Stimulated activated naive CD4-positive, alpha-beta T cell treated with Interleukin-2 at 50 U/mL for 16 hours (primary cell): ENCODE results near the gene PLS1.

Experiments used
- DNase-seq: peaks from one replicate; lab custom pipeline; 2025; lab: John Stamatoyannopoulos, UW

PLS1 gene

GRCh38 chr3:142641504-142641903, 45.3 kb downstream of the PLS1 start:
- no peak for DNase-seq

DNA sequence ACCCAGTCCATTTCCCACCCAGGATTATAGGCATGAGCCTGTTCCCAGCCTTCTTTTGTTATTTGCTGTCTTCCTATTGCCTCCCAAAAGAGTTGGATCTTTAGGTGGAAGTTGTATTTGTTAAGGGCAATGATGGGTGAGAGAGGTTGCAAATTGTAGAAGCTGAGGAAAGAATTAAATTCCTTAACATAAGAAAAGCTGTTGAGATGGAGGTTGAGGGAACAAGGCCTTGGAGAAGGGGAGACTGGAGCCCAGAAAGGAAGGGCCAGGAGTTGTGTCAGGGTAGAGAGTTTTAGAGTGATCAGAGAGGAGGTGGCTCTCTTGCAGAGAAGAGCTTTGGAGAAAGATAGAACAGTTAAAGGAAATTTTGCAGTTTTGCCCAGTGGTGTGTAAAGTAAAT, 46.8 kb downstream of the PLS1 start:
- no peak for DNase-seq

GRCh38 chr3:142644502-142644901, 48.3 kb downstream of the PLS1 start:
- no peak for DNase-seq

GRCh38 chr3:142645236-142645793, 49.1 kb downstream of the PLS1 start:
- DNase-seq: no peak

DNA sequence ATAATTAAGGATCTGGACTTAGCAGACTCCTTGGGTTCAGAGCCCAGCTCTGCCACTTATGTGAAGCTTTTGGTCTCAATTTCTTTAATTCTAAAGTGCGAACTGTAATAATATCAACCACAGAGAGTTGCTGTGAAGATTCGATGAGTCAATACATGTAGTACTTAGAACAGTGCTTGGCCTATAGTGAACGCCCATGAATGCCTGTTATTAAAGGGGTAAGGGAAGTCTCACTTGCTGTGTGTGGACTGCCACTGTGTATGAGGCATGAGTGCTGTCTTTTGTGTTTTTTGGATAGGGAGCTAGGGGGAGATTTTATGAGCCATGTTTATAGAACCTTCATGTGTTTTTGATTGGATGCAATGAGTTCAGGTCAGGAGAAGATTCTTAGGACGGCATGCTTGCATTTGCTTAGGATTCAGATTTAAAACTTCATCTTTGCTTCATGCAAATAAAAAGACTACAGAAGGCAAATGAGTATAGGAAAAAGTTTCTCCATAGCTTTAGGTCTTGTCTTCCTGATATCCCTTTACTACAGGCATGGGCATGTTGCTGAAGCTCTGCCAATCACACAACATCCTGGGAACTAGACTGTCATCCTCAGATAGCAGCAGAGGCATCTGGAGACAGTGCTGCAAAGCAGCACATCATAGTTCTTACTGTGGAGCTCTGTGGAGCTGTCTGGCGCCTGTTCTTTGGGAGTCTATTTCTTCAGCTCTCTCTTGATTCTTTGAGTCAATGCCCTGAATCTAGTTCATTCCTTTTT, 50.0 kb downstream of the PLS1 start:
- no peak for DNase-seq

DNA sequence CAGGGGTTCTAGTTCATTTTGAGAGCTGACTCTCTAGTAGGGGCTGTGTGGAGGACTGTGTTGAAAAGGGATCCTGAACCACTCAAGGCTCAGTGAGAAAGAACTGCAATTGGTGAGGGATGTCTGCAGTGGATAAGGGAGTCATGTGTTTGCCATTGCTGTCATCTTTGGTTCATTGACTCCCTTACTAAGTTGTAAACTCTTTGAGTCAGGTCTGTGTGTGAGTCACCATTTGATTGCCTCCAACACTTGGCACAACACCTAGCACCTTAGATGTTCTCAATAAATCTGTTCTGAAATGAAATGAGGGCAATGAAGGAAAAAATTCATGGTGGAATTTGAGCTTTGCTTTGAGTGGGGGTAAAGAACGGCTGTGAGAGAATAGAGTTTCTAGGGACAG, 51.7 kb downstream of the PLS1 start:
- DNase-seq: no peak

GRCh38 chr3:142648950-142649349, 52.8 kb downstream of the PLS1 start:
- DNase-seq: no peak

DNA sequence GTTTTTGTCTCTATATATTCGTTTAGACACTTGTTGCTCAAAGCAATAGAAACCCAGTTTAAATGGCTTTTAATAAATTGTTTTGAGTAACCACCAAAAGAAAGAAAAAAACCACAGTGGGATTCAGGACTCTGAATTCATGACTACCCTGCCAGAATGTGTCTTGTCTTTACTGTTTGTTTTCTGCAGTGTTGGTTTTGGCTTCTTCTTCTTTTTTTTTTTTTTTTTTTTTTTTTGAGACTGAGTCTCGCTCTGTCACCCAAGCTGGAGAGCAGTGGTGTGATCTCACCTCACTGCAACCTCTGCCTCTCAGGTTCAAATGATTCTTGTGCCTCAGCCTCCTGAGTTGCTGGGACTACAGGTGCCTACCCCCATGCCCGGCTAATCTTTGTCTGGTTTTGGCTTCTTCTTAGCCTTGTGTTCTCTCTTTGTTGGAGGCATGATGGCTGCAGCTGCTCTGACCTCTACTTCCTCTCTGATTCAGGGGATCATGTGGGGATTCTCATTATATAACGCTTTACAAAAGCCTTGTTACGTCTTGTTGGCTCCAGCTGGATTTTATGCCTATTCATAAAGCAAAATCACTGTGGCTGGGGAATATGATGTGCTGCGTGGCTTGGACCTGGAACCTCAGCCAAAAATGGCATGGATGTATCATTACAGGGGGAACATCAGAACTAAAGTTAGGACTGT, 54.0 kb downstream of the PLS1 start:
- DNase-seq: no peak

GRCh38 chr3:142651711-142652110, 55.5 kb downstream of the PLS1 start:
- DNase-seq: no peak

DNA sequence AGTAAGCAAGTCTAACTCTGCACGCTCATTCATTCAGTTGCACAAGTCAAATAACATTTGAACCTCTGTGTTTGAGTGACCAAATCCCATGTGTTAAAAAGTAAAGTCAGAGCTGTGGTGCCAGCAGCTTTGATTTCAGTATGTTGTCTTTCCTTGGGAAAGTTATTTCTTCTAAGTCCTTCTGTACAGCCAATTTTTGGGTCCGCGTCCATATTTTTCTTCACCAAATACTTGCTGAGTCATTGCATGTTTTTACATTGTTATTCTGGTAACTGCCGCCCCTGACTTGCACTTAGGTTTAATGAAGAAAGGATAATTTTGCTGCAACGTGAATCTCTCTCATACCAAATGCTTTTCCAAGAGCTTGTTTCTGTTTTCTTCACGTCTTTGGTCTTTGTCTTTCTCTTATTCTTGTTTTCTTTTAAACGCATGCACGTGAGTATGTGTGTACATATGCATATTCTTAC, 56.7 kb downstream of the PLS1 start:
- no peak for DNase-seq

DNA sequence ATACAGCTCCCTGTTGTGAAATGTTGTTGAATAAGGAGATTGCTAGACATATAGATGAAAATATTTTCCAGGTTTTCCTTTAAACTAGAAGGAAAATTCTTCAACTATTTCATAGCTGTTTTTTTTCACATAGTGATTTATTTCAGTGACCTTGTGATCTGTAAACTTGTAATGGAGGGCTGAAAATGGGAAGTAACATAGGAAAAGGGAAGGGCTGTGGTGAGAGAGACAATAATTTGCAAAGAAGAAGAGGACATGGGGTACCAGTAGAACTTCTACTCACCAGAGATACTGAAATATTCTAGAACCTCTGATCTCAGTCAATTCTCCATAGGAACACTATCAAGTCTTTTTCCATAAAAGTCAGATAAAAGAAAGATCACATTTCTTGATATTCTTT, 60.4 kb downstream of the PLS1 start:
- DNase-seq: no peak

DNA sequence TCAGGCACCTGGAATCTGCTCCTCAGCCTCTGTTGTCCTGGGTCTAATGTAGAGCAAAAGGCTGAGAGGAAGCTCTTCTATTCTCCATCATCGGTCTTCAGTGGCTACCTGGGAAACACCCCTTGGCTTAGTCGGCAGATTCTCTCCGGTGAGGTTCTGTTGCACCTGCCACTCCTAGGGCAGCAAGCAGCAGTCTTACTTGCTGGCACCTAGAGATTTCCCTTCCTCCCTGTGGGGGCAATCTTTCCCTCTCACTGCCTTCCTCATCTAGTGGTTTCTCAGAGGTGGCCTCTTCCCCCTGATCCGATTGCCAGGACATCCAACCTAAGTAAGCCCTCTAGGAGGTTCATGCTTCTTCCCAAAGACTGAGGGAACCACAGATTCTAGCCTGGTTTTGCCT, 60.8 kb downstream of the PLS1 start:
- DNase-seq: no peak

DNA sequence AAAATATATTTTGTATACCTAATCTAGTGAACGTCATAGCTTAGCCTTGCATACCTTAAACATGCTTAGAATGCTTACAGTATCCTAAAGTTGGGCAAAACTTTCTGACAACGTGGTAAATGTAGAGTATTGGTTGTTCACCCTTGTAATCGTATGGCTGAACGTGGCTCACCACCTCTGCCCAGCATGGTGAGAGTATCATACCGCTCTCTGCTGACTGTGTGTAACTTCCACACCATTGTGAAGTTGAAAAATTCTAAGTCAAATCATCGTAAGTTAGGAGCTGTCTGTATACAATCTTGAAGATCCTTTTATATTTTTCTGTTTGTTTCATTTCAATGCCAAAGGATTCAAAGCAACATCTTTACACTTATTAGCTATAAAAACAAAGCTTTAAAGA, 64.2 kb downstream of the PLS1 start:
- DNase-seq: no peak

- DNase-seq: no peak
These were observed 64.7 kb downstream of the PLS1 start for GRCh38 chr3:142660893-142661292.

- DNase-seq: no peak
These were observed 67.7 kb downstream of the PLS1 start for GRCh38 chr3:142663865-142664264.

- no peak for DNase-seq
These were observed 68.1 kb downstream of the PLS1 start for GRCh38 chr3:142664311-142664710.

GRCh38 chr3:142664819-142665218, 68.6 kb downstream of the PLS1 start:
- DNase-seq: no peak

- DNase-seq: no peak
These were observed 73.9 kb downstream of the PLS1 start for GRCh38 chr3:142670120-142670519.

GRCh38 chr3:142676151-142676550, 80.0 kb downstream of the PLS1 start:
- no peak for DNase-seq

DNA sequence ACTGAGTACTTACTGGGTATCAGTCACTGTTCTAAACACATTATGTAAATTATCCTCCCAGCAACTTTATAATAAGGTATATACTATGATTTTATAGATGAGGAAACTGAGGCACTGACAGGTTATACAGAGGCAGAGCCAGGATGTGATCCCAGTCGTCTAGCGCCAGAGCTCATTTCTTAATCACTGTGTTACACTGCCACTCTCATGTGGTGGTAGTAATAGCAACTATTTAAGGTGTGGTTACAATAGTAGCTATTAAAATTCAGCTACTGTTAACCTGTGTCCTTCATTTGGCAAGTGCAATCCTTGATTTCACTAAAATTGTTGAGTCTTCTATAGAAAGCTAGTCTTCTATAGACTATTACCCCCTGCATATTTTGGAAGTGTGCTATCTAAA, 84.5 kb downstream of the PLS1 start:
- no peak for DNase-seq

GRCh38 chr3:142690613-142691012, 94.4 kb downstream of the PLS1 start:
- no peak for DNase-seq

DNA sequence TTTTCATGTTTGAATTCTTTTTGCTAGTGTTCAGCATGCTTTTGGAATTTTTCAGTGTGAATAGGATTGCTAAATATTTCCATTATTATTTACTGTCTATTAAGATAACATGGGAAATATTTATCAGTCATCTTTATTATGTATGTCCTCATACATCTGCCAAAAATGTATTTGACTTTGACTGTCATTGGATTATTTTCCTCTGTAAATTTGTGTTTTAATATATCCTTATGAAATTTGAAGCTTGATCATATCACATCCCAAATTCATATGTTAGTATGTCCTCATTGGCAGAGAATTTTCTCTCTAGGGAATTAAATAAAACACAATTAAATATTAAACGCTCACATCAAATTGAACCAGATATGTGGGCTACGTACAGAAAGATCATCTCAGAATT, 95.3 kb downstream of the PLS1 start:
- no peak for DNase-seq

GRCh38 chr3:142693136-142693853, 97.1 kb downstream of the PLS1 start:
- DNase-seq: no peak
